Thoracic aorta (tissue), 2 donors: ENCODE results near the gene THAP2. TPM values are rescaled to one million over a fixed set of nuclear protein-coding genes. Genes with fewer than 3 reads are reported as not detected.

Experiments
- ATAC-seq: fragments of 150-250 bp; one replicate; pipeline ENCODE4 v1.8.0; 2017; ENCODE audit warnings: low read depth; ENCODE audit not compliant: insufficient number of reproducible peaks, low FRiP score
- DNase-seq: peaks from one replicate; pipeline ENCODE4 v3.0.0-alpha.2; 2020; ENCODE audit warnings: low spot score
- H3K27ac ChIP-seq, 2 donors: fragments of 200-600 bp; sonication (generic); 1 replicate in 1 of 2; 2 replicates in 1 of 2; pipeline ENCODE4 v1.5.1; 2016; ENCODE audit warnings: mild to moderate bottlenecking in 2 of 2, moderate library complexity in 2 of 2
- H3K27me3 ChIP-seq: fragments of 200-600 bp; sonication (generic); replicated peaks from 2 replicates; pipeline ENCODE4 v1.6.0; 2016; ENCODE audit warnings: mild to moderate bottlenecking; ENCODE audit not compliant: insufficient read depth
- H3K36me3 ChIP-seq: fragments of 200-600 bp; sonication (generic); one replicate; pipeline ENCODE4 v1.5.1; 2016
- H3K4me1 ChIP-seq, 2 donors: fragments of 200-600 bp; sonication (generic); 1 replicate in 1 of 2; 2 replicates in 1 of 2; pipeline versions ENCODE4 v1.5.1 to v1.6.0; 2016; ENCODE audit warnings: low read depth in 2 of 2, mild to moderate bottlenecking in 1 of 2; ENCODE audit not compliant: control insufficient read depth in 1 of 2
- H3K4me3 ChIP-seq: fragments of 200-600 bp; sonication (generic); 2 replicates; pipeline ENCODE4 v1.5.1; 2016; ENCODE audit warnings: mild to moderate bottlenecking
- H3K9me3 ChIP-seq: fragments of 200-600 bp; sonication (generic); 2 replicates; pipeline ENCODE4 v1.5.1; 2016
- total RNA-seq, 2 donors: library from RNA; depleted of rRNA; stranded (reverse); fragments of >200 nt; gene quantifications; one replicate each; pipeline versions ENCODE4 v1.1.0 to v1.2.3, GENCODE V29; 2016
- TF ChIP-seq, protein P1 (sequence below): fragments of 200-600 bp; sonication (generic); IDR thresholded peaks from one replicate; pipeline ENCODE4 v1.5.1; 2019; ENCODE audit warnings: antibody characterized with exemption

The THAP2 gene
- total RNA-seq, 2 donors from 2014 or later = 0.95 to 5.9 TPM

DNA sequence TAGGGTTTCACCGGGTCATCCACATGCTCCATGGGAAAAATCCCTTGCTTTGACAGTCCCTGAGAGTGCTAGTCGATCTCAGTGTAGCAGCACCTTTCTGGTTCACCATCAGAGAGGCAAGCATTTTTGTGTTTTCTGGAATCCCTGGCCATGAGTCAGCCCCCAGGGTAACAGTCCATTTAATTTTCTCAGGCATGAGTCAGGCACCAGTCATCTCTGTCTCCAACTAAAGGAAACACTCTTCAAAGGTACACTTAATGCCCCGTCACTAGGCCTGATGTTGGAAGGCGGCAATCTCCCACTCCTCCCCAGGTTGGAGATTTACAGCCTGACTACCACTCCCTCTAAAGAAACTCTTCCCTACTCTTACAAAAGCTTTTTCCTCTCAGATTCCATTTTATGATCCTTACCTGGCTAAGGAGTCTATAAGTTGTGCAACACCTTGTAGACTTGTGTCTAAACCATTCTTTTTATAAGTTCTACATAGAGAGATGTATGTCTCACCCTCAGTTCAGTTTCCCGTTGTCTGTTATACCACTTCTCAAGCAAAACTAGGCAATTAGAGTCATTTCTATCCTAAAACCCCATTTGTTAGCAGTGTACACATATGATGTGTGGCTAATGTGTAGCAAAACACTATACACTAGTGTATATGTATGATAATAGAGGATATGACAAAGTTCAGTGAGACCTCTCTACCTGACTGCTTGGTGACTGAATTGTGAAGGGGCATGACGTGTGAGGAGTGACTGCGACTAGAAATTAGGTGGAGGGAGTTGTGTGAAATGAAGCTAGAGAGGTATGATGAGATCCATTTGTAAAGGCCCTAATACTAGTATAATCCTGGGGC, 46.4 kb downstream of the THAP2 start:
- Histone ChIP-seq H3K4me3 (no peak overlapping the region), H3K9me3 (peaks cover 13% of the 10 kb centered on the region), H3K36me3 (no peaks in the 10 kb centered on the region), H3K27ac (no peak overlapping the region), H3K4me1 (no peaks in the 10 kb centered on the region), H3K27me3 (no peaks in the 10 kb centered on the region)
- TF ChIP-seq, protein P1, sequence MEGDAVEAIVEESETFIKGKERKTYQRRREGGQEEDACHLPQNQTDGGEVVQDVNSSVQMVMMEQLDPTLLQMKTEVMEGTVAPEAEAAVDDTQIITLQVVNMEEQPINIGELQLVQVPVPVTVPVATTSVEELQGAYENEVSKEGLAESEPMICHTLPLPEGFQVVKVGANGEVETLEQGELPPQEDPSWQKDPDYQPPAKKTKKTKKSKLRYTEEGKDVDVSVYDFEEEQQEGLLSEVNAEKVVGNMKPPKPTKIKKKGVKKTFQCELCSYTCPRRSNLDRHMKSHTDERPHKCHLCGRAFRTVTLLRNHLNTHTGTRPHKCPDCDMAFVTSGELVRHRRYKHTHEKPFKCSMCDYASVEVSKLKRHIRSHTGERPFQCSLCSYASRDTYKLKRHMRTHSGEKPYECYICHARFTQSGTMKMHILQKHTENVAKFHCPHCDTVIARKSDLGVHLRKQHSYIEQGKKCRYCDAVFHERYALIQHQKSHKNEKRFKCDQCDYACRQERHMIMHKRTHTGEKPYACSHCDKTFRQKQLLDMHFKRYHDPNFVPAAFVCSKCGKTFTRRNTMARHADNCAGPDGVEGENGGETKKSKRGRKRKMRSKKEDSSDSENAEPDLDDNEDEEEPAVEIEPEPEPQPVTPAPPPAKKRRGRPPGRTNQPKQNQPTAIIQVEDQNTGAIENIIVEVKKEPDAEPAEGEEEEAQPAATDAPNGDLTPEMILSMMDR = no peak
- DNase-seq = no peak
- no peak for ATAC-seq

DNA sequence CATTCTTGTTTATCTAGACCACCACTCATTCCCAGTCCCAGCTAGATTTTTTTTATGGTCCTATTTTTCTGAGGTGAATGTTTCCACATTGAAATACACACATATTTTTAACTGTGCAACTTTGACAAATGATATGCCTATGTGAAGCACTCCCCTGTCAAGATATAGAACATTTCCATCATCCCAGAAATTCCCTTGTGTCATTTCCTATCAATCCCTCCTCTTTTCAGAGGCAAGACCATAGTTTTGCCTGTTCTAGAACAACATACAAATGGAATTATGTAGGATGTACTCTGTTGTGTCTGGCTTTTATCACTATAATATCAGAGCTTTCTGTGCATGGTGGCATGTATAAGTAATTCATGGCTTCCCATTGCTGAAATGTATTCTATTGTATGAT, 54.5 kb downstream of the THAP2 start:
- H3K27ac ChIP-seq = no peak overlapping the region
- DNase-seq (no peak), ATAC-seq (no peak)
- H3K9me3 ChIP-seq = peaks cover 13% of the 10 kb centered on the region
- no peak overlapping the region for H3K4me3 ChIP-seq
- TF ChIP-seq, protein P1 = no peak
- H3K27me3 ChIP-seq = no peaks in the 10 kb centered on the region
- no peaks in the 10 kb centered on the region for H3K36me3 ChIP-seq
- no peaks in the 10 kb centered on the region for H3K4me1 ChIP-seq

DNA sequence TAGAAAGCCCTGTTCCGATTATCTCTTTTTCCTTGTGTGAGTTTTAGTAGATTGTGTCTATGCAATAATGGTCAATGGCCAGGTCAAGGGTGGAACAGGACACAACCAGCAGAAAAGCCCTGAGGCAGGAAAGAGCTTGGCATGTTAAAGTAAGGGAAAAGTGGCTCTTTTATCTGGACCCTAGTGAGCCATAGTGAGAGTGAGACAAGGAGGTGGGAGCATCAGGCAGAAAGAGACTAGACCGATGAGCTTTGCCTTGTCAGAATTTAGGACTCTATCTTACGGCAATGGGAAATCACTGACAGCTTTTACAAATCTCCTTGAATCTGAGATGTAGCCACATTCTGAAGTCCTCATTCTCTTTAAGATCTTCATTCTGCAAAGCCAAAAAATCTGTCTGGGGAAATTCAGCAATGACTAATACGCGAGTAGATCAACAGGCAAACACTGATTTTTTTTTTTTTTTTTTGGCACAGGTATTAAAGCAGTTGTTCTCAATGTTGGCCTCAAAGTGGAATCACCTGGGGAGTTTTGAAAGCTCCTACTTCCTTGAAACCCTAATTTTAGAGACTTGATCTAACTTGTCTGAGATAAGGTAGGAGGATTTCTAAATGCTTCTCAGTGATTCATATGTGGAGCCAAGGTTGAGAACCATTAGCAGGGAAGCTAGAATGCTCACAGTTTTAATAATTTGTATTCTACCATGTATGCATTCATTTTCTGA, 55.7 kb downstream of the THAP2 start:
- TF ChIP-seq, protein P1 = no peak
- Histone ChIP-seq H3K4me1 (no peaks in the 10 kb centered on the region), H3K27ac (no peak overlapping the region), H3K27me3 (no peaks in the 10 kb centered on the region), H3K9me3 (peaks cover 1% of the 10 kb centered on the region), H3K4me3 (no peak overlapping the region), H3K36me3 (no peaks in the 10 kb centered on the region)
- ATAC-seq = no peak
- no peak for DNase-seq

DNA sequence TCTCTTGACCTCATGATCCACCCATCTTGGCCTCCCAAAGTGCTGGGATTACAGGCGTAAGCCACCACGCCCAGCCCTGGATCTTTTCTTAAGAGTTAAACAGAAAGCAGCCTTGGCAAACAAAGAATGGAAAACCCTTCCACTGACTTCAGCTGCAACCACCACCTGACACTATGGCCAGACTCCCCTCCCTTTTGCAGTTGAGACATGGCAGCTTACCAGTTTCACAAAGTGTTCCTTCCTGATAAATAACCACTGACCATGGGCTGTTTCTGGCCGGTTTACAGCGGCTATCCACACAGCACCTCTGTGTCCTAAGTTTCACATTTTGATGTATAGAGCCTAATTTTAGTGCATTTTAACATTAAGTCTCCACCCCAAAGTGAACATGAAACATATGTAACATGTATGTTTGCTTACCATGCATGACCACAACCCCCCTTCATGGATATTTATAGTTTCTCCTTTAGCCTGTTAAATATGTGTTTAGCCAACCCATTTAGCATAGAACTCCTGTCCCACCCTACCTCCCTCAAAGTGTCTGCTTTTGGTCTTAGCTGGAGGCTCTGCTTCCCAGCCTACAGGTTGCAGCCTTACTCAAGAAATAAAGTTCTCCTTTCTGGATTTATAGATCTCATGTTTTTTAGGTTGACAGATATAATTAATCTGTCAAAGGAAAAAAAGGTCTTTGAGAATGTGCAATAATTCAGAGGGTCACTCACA, 57.8 kb downstream of the THAP2 start:
- ATAC-seq (no peak), DNase-seq (no peak)
- TF ChIP-seq, protein P1 = no peak
- H3K9me3 ChIP-seq = no peaks in the 10 kb centered on the region
- no peaks in the 10 kb centered on the region for H3K27me3 ChIP-seq
- no peaks in the 10 kb centered on the region for H3K4me1 ChIP-seq
- no peak overlapping the region for H3K4me3 ChIP-seq
- no peaks in the 10 kb centered on the region for H3K36me3 ChIP-seq
- no peak overlapping the region for H3K27ac ChIP-seq

DNA sequence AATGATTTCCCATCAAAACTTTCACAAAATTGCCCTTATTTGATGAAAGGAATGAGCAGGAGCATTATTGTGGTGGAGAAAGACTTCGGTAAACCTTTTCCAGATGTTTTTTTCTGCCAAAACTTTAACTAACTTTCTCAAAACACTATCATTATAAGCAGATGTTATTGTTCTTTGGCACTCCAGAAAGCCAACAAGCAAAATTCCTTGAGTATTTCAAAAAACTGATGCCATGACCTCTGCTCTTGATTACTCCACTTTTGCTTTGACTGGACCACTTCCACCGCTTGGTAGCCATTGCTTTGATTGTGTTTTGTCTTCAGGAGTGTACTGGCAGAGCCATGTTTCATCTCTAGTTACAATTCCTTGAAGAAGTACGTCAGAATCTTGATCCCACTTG, 60.9 kb downstream of the THAP2 start:
- no peak overlapping the region for H3K27ac ChIP-seq
- DNase-seq (no peak), ATAC-seq (no peak)
- H3K4me1 ChIP-seq = no peaks in the 10 kb centered on the region
- H3K9me3 ChIP-seq = no peaks in the 10 kb centered on the region
- TF ChIP-seq, protein P1 = no peak
- H3K27me3 ChIP-seq = no peaks in the 10 kb centered on the region
- no peak overlapping the region for H3K4me3 ChIP-seq
- no peaks in the 10 kb centered on the region for H3K36me3 ChIP-seq
